HG03097 (cell line): ENCODE results near the gene EML1.

Source experiments
- ATAC-seq: cut with Tn5 transposase; IDR thresholded peaks from one replicate; pipeline ENCODE4 v1.9.1; 2021; ENCODE audit not compliant: unreplicated experiment, low FRiP score

The EML1 gene

GRCh38 chr14:99793213-99794150 lies at the start of gene EML1:
EML1 (plus strand) TSS chr14:99793413; CDS start chr14:99793477, 64 bp downstream.
- peak; percentile 91 for ATAC-seq

GRCh38 chr14:99744199-99744872 lies 48.9 kb upstream of the EML1 start:
- no peak for ATAC-seq

GRCh38 chr14:99744873-99745224 lies 48.4 kb upstream of the EML1 start:
- no peak for ATAC-seq

- no peak for ATAC-seq
Observed at GRCh38 chr14:99745307-99745951, 47.8 kb upstream of the EML1 start.

GRCh38 chr14:99747167-99747566 lies 46.0 kb upstream of the EML1 start:
- ATAC-seq, result no peak

GRCh38 chr14:99747582-99748330 lies 45.5 kb upstream of the EML1 start:
- ATAC-seq, result no peak

GRCh38 chr14:99748529-99748928 lies 44.7 kb upstream of the EML1 start:
- ATAC-seq, result no peak

GRCh38 chr14:99749142-99749541 lies 44.1 kb upstream of the EML1 start:
- ATAC-seq, result no peak

- no peak for ATAC-seq
Observed at GRCh38 chr14:99749763-99750715, 43.2 kb upstream of the EML1 start.

GRCh38 chr14:99750746-99751450 lies 42.3 kb upstream of the EML1 start:
- ATAC-seq, result no peak

- ATAC-seq, result no peak
Observed at GRCh38 chr14:99751539-99752485, 41.4 kb upstream of the EML1 start.

- no peak for ATAC-seq
Observed at GRCh38 chr14:99752486-99753121, 40.6 kb upstream of the EML1 start.

- no peak for ATAC-seq
Observed at GRCh38 chr14:99753225-99754140, 39.7 kb upstream of the EML1 start.

GRCh38 chr14:99754141-99755067 lies 38.8 kb upstream of the EML1 start:
- ATAC-seq, result no peak

- ATAC-seq, result no peak
Observed at GRCh38 chr14:99755068-99755405, 38.2 kb upstream of the EML1 start.
